K562 (cell line): Measurements from ENCODE around the gene TBC1D20. TPM values are rescaled to one million over a fixed set of nuclear protein-coding genes. Genes with fewer than 3 reads are reported as not detected.

Experiments
- ATAC-seq: fragments of 200-7000 bp; cut with Tn5 transposase; 3 replicates; pipeline ENCODE4 v1.9.1; 2020; ENCODE audit warnings: moderate library complexity
- BruUV-seq: library from RNA; stranded (reverse); fragments of 400-500 nt; replicated peaks from 2 replicates; lab custom pipeline; 2021; lab: Mats Ljungman, UMichigan
- CTCF ChIA-PET: fragments of 300-600 bp; formaldehyde crosslinking; extraction: SDS; loops from one replicate; lab custom pipeline; 2021; ENCODE audit warnings: low intra/inter-chr PET ratio; lab: Yijun Ruan, JAX
- POLR2A ChIA-PET: fragments of 300-600, 350-650 bp; sonication (Branson Sonifier 250); formaldehyde crosslinking; extraction: SDS; loops from one replicate; lab custom pipeline; 2021; ENCODE audit warnings: antibody characterized with exemption, inconsistent platforms; lab: Yijun Ruan, JAX
- DNase-seq, 4 experiments: peaks; one replicate each; pipeline versions ENCODE4 v3.0.0 to v3.0.0-alpha.2; 2011 to 2018; ENCODE audit warnings: low spot score in 3 of 4, mixed read lengths in 3 of 4; ENCODE audit errors: extremely low read depth in 1 of 4
- FAIRE-seq: peaks from 2 replicates; lab custom pipeline; 2011; peaks lifted over from hg19 to GRCh38; lab: Jason Lieb, UNC
- H2AFZ ChIP-seq: 2 replicates; pipeline ENCODE4 v1.6.0; 2011; ENCODE audit warnings: low read depth, low read length, control low read depth, inconsistent platforms
- H3K27ac ChIP-seq: fragments of 200-600 bp; 3 replicates; pipeline ENCODE4 v1.8.0; 2011; ENCODE audit warnings: low read depth, mild to moderate bottlenecking, control low read depth, inconsistent platforms, low read length, moderate library complexity, mixed read lengths; ENCODE audit errors: extremely low read depth
- H3K27me3 ChIP-seq, 2 experiments: fragments of 300-600 bp in 1 of 2; 2 replicates in 1 of 2; 3 replicates in 1 of 2; pipeline versions ENCODE4 v1.6.0 to v1.8.0; 2011; ENCODE audit warnings: inconsistent platforms in 2 of 2, low read length in 2 of 2, mild to moderate bottlenecking in 1 of 2, mixed read lengths in 1 of 2, moderate library complexity in 1 of 2; ENCODE audit not compliant: control insufficient read depth in 2 of 2, insufficient read depth in 2 of 2
- H3K36me3 ChIP-seq: fragments of 300-600 bp; 3 replicates; pipeline ENCODE4 v1.8.0; 2011; ENCODE audit warnings: mild to moderate bottlenecking, low read length, inconsistent platforms; ENCODE audit not compliant: control insufficient read depth, insufficient read depth
- H3K4me1 ChIP-seq, 2 experiments: fragments of 200-600 bp in 1 of 2; replicated peaks in 1 of 2; 2 replicates in 1 of 2; 3 replicates in 1 of 2; pipeline versions ENCODE4 v1.5.1 to v1.8.0; 2011; ENCODE audit warnings: inconsistent platforms in 2 of 2, low read length in 2 of 2, mild to moderate bottlenecking in 1 of 2, mixed read lengths in 1 of 2, moderate library complexity in 1 of 2; ENCODE audit not compliant: control insufficient read depth in 2 of 2, insufficient read depth in 2 of 2
- H3K4me2 ChIP-seq: 2 replicates; pipeline ENCODE4 v1.6.1; 2011; ENCODE audit warnings: low read length, control low read depth, inconsistent platforms, mixed read lengths; ENCODE audit not compliant: insufficient read depth
- H3K4me3 ChIP-seq: fragments of 200-600 bp; sonication (generic), shearing (Covaris generic); 2 replicates; pipeline ENCODE4 v1.5.1; 2016; ENCODE audit warnings: control low read depth, inconsistent platforms
- H3K79me2 ChIP-seq: fragments of 200-600 bp; 3 replicates; pipeline ENCODE4 v1.8.0; 2011; ENCODE audit warnings: low read length, inconsistent platforms; ENCODE audit not compliant: control insufficient read depth, insufficient read depth
- H3K9ac ChIP-seq, 2 experiments: 2 replicates each; pipeline versions ENCODE4 v1.6.0 to v1.6.1; 2011; ENCODE audit warnings: low read depth in 2 of 2, low read length in 2 of 2, control low read depth in 1 of 2, inconsistent platforms in 1 of 2, mild to moderate bottlenecking in 1 of 2, mixed read lengths in 1 of 2; ENCODE audit not compliant: insufficient read depth in 1 of 2
- H3K9me1 ChIP-seq: one replicate; pipeline ENCODE4 v1.6.0; 2011; ENCODE audit warnings: inconsistent platforms, mild to moderate bottlenecking, low read length, moderate library complexity; ENCODE audit not compliant: control insufficient read depth, insufficient read depth
- H3K9me3 ChIP-seq: replicated peaks from 2 replicates; pipeline ENCODE4 v1.5.1; 2011; ENCODE audit warnings: low read depth, low read length, inconsistent platforms; ENCODE audit not compliant: control insufficient read depth, insufficient read depth
- H4K20me1 ChIP-seq: replicated peaks from 2 replicates; pipeline ENCODE4 v1.6.1; 2011; ENCODE audit warnings: low read length, inconsistent platforms, mixed read lengths; ENCODE audit not compliant: control insufficient read depth, insufficient read depth
- DDX20 ChIP-seq: fragments of 450-650 bp; IDR thresholded peaks from 2 replicates; pipeline ENCODE4 v1.6.1; 2016; ENCODE audit warnings: missing genetic modification characterization, low read depth, mild to moderate bottlenecking, missing compliant biosample characterization, moderate library complexity
- HNRNPH1 ChIP-seq: fragments of 200-400 bp; formaldehyde crosslinking; optimal IDR thresholded peaks from 2 replicates; pipeline ENCODE3; 2017; ENCODE audit warnings: low read depth, mild to moderate bottlenecking, low read length, moderate library complexity
- MCM5 ChIP-seq: fragments of 450-650 bp; IDR thresholded peaks from 2 replicates; pipeline ENCODE4 v1.6.1; 2016; ENCODE audit warnings: low read depth
- MCM7 ChIP-seq, 2 experiments: fragments of 450-650 bp; IDR thresholded peaks; 2 replicates each; pipeline ENCODE4 v1.6.1; 2016 to 2018
- PHF21A ChIP-seq: fragments of 450-650 bp; IDR thresholded peaks from 2 replicates; pipeline ENCODE4 v1.6.1; 2017; ENCODE audit warnings: low read depth, borderline replicate concordance
- PHTF2 ChIP-seq: fragments of 250-450 bp; sonication (Bioruptor Pico); IDR thresholded peaks from 2 replicates; pipeline ENCODE4 v1.5.0; 2021; ENCODE audit warnings: mild to moderate bottlenecking
- RNF2 ChIP-seq: sonication (generic); IDR thresholded peaks from 2 replicates; pipeline ENCODE4 v1.6.1; 2016
- SRSF7 ChIP-seq: fragments of 200-400 bp; formaldehyde crosslinking; optimal IDR thresholded peaks from 2 replicates; pipeline ENCODE3; 2017; ENCODE audit warnings: mild to moderate bottlenecking, low read depth, low read length
- STAT5B ChIP-seq: fragments of 250-450 bp; sonication (Bioruptor Pico); IDR thresholded peaks from 2 replicates; pipeline ENCODE4 v1.8.0; 2021; ENCODE audit warnings: mild to moderate bottlenecking, inconsistent platforms
- WGBS: fragments of 100-300 bp; shearing (Covaris generic); methylation state at CpG from one replicate; pipeline ENCODE4 v1.1.6; 2016; ENCODE audit warnings: low coverage, mixed read lengths; ENCODE audit not compliant: insufficient coverage; ENCODE audit errors: missing lambda C conversion rate; 5-methylcytosine and 5-hydroxymethylcytosine counted together
- in situ Hi-C: fragments of 300-500 bp; cut with MboI; formaldehyde crosslinking; loops from 4 replicates; pipeline ENCODE4 v1.15.0; 2018; ENCODE audit warnings: inconsistent platforms, mixed read lengths
- intact Hi-C: fragments of 100-400 bp; cut with micrococcal nuclease; formaldehyde crosslinking; loops from 2 replicates; pipeline ENCODE4 v1.14.2; 2022
- polyA plus RNA-seq, 8 experiments: library from polyadenylated mRNA; depleted of rRNA in 4 of 8; stranded (reverse) in 5 of 8; unstranded in 3 of 8; fragments of >200 nt; fragmentation: Nextera tagmentation in 2 of 8; fragmentation: Illumina TruSeq in 1 of 8; extraction: Ambion mirVana in 2 of 8; extraction: Trizol in 1 of 8; gene quantifications; 2 replicates each; pipeline versions ENCODE4 v1.2.1 to v1.2.3, GENCODE V29; 2011 to 2014; ENCODE audit warnings: inconsistent platforms in 1 of 8, missing spikeins in 1 of 8
- total RNA-seq, 7 experiments: library from RNA; depleted of rRNA in 6 of 7; stranded (reverse); fragments of >200 nt in 6 of 7; fragmentation: Illumina TruSeq in 2 of 7; extraction: Trizol in 2 of 7; gene quantifications; 2 replicates each; pipeline versions ENCODE4 v1.2.1 to v1.2.3, GENCODE V29; 2011 to 2021; ENCODE audit warnings: low replicate concordance in 1 of 7
- TF ChIP-seq, protein P1 (sequence below), 2 experiments: fragments of 450-650 bp; IDR thresholded peaks; 2 replicates each; pipeline ENCODE4 v1.6.1; 2018; ENCODE audit warnings: mild to moderate bottlenecking in 2 of 2, low read depth in 1 of 2; ENCODE audit not compliant: partially characterized antibody in 2 of 2
- TF ChIP-seq, protein P2 (sequence below): fragments of 250-450 bp; sonication (Bioruptor Pico); IDR thresholded peaks from 2 replicates; pipeline ENCODE4 v1.4.0; 2020
- TF ChIP-seq, protein P3 (sequence below): fragments of 250-450 bp; sonication (Bioruptor Pico); IDR thresholded peaks from 2 replicates; pipeline ENCODE4 v1.8.0; 2021; ENCODE audit warnings: moderate library complexity, mild to moderate bottlenecking, inconsistent platforms

Gene TBC1D20
- total and polyA plus RNA-seq, 9 of the 15 experiments (the other 6 are each of a cell fraction or from before 2014, with no cell fraction given) = 7.0 to 25.3 (median 15.1) TPM

GRCh38 chr20:475463-476357 lies 13.4 kb upstream of the TBC1D20 start (continued):
- TF ChIP-seq, protein P1, sequence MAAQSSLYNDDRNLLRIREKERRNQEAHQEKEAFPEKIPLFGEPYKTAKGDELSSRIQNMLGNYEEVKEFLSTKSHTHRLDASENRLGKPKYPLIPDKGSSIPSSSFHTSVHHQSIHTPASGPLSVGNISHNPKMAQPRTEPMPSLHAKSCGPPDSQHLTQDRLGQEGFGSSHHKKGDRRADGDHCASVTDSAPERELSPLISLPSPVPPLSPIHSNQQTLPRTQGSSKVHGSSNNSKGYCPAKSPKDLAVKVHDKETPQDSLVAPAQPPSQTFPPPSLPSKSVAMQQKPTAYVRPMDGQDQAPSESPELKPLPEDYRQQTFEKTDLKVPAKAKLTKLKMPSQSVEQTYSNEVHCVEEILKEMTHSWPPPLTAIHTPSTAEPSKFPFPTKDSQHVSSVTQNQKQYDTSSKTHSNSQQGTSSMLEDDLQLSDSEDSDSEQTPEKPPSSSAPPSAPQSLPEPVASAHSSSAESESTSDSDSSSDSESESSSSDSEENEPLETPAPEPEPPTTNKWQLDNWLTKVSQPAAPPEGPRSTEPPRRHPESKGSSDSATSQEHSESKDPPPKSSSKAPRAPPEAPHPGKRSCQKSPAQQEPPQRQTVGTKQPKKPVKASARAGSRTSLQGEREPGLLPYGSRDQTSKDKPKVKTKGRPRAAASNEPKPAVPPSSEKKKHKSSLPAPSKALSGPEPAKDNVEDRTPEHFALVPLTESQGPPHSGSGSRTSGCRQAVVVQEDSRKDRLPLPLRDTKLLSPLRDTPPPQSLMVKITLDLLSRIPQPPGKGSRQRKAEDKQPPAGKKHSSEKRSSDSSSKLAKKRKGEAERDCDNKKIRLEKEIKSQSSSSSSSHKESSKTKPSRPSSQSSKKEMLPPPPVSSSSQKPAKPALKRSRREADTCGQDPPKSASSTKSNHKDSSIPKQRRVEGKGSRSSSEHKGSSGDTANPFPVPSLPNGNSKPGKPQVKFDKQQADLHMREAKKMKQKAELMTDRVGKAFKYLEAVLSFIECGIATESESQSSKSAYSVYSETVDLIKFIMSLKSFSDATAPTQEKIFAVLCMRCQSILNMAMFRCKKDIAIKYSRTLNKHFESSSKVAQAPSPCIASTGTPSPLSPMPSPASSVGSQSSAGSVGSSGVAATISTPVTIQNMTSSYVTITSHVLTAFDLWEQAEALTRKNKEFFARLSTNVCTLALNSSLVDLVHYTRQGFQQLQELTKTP (IDR thresholded peaks at IDR 0.05; ENCODE audit: low read depth in 1 of 2, partially characterized antibody in 2 of 2) = no peak
- TF ChIP-seq STAT5B = no peak
- TF ChIP-seq HNRNPH1 = no peak

DNA sequence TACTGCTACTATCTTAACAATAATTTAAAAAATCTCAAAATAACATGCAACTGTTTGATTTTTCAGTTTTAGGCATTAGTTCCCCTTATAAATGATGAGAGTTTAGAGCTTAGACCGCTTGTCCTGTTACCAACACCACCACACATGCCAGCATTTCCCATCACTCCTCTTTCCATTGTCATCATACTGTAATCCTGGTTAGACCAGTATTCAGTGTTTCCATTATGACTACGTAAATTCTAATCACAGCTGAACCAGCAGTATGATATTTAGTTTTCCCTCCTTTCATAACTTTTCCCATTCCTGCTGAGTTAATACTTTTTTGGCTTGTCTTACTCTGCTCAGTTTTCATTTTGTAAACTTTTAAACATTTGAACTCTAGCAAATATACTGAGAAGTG lies 12.2 kb upstream of the TBC1D20 start:
- ChIA-PET POLR2A (interaction anchor here (1.0 kb wide), 1 partner anchor 75 kb away, joined by 3 read pairs; no protein-coding TSS in a partner anchor), CTCF (no interaction called here)
- DNase-seq = no peak
- intact Hi-C loops = no loop called here
- H3K36me3 ChIP-seq = peaks cover 37% of the 10 kb centered on the region; the same call in 2 of the 3 replicates
- no peaks in the 10 kb centered on the region for H3K79me2 ChIP-seq
- H3K9me3 ChIP-seq = no peaks in the 10 kb centered on the region; the same call in 1 of the 2 replicates
- BruUV-seq = no TSS peak
- no peak for ATAC-seq
- no peak overlapping the region for H2AFZ ChIP-seq
- no peak overlapping the region for H3K4me2 ChIP-seq
- H3K27ac ChIP-seq = no peak overlapping the region
- H3K4me3 ChIP-seq = no peak overlapping the region
- H3K4me1 ChIP-seq = no peaks in the 10 kb centered on the region; a peak in 2 of 5 replicates
- H3K9ac ChIP-seq = no peak overlapping the region
- 73% methylated on average over 2 of the region's 2 CpGs for WGBS
- H4K20me1 ChIP-seq = no peaks in the 10 kb centered on the region
- TF ChIP-seq DDX20 (tag) (no peak), PHF21A (no peak), MCM7 (IDR thresholded peaks at IDR 0.05) (no peak), PHTF2 (no peak), SRSF7 (no peak), MCM5 (no peak), RNF2 (no peak)
- TF ChIP-seq, protein P2, sequence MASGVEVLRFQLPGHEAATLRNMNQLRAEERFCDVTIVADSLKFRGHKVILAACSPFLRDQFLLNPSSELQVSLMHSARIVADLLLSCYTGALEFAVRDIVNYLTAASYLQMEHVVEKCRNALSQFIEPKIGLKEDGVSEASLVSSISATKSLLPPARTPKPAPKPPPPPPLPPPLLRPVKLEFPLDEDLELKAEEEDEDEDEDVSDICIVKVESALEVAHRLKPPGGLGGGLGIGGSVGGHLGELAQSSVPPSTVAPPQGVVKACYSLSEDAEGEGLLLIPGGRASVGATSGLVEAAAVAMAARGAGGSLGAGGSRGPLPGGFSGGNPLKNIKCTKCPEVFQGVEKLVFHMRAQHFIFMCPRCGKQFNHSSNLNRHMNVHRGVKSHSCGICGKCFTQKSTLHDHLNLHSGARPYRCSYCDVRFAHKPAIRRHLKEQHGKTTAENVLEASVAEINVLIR (CRISPR knock-in tag) = no peak
- TF ChIP-seq, protein P3, sequence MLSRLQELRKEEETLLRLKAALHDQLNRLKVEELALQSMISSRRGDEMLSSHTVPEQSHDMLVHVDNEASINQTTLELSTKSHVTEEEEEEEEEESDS (CRISPR knock-in tag) = no peak
- no peaks in the 10 kb centered on the region for H3K9me1 ChIP-seq
- no peaks in the 10 kb centered on the region for H3K27me3 ChIP-seq
- in situ Hi-C loops = no loop called here
- FAIRE-seq = no peak
